ENCODE measurements around the gene GIPR. TPM values are rescaled to one million over a fixed set of nuclear protein-coding genes. Genes with fewer than 3 reads are reported as not detected.
"Not testable (repeated sequence)": the region's sequence is repeated elsewhere in the genome, so short reads cannot be mapped to it uniquely, and the experiment has no call there.

GIPR gene, protein sequence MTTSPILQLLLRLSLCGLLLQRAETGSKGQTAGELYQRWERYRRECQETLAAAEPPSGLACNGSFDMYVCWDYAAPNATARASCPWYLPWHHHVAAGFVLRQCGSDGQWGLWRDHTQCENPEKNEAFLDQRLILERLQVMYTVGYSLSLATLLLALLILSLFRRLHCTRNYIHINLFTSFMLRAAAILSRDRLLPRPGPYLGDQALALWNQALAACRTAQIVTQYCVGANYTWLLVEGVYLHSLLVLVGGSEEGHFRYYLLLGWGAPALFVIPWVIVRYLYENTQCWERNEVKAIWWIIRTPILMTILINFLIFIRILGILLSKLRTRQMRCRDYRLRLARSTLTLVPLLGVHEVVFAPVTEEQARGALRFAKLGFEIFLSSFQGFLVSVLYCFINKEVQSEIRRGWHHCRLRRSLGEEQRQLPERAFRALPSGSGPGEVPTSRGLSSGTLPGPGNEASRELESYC
- 4.8 TPM for total RNA-seq
- long read RNA-seq, partial matches to known transcripts = 1 of 1 reads
- long read RNA-seq, other reads (novel, unspliced or antisense) = 0 of 1 reads

DNA sequence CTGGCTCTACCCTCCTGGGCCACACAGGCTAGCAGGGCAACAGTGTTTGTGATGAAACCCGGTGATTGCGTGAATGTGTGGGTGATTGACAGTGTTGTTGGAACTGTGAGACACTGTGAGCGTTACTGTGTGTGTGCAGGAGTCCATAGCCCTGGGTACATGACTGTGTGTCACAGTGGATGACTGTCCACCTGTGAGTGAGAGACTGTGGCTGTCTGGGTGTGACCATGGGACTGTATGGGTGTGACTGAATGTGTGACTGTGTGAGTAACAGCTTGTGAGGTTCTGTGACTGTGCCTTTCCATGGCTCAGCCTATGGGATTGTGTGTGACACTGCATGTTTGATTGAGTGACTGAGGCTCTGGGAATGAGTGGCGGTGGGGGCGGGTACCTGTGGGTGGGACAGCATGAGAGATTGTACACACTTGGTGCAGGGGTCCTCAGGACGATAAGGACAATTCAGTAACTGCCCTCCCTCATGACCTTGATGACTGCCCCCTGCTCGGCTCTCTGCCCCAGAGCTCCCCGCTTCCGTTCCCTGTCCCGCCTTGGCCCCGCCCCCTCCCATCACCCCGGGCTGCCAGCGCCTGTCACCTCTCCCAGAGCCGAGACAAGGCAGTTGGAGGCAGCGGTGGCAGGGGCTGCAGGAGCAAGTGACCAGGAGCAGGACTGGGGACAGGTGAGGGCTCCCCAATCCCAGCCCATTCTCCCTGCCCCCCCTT lies at the start of gene GIPR:
Gene GIPR (plus strand): TSS at position 602 of the 722 bp plus-strand sequence. CDS start 1,300 bp downstream, outside the sequence.
- intact Hi-C loops (cut with DNase I) = no loop called here
- Histone ChIP-seq H3K4me3 (peak within 1 kb of the TSS; percentile 38), H3K27ac (no peak within 1 kb of the TSS), H3K36me3 (no peaks in the 10 kb centered on the region), H3K9me3 (no peaks in the 10 kb centered on the region), H3K27me3 (peaks cover 43% of the 10 kb centered on the region), H3K4me1 (peaks cover 7% of the 10 kb centered on the region)
- DNase-seq (peak; percentile 84), ATAC-seq (peak; percentile 33)
- TF ChIP-seq, protein P1, sequence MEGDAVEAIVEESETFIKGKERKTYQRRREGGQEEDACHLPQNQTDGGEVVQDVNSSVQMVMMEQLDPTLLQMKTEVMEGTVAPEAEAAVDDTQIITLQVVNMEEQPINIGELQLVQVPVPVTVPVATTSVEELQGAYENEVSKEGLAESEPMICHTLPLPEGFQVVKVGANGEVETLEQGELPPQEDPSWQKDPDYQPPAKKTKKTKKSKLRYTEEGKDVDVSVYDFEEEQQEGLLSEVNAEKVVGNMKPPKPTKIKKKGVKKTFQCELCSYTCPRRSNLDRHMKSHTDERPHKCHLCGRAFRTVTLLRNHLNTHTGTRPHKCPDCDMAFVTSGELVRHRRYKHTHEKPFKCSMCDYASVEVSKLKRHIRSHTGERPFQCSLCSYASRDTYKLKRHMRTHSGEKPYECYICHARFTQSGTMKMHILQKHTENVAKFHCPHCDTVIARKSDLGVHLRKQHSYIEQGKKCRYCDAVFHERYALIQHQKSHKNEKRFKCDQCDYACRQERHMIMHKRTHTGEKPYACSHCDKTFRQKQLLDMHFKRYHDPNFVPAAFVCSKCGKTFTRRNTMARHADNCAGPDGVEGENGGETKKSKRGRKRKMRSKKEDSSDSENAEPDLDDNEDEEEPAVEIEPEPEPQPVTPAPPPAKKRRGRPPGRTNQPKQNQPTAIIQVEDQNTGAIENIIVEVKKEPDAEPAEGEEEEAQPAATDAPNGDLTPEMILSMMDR (IDR thresholded peaks at IDR 0.05) = no peak

DNA sequence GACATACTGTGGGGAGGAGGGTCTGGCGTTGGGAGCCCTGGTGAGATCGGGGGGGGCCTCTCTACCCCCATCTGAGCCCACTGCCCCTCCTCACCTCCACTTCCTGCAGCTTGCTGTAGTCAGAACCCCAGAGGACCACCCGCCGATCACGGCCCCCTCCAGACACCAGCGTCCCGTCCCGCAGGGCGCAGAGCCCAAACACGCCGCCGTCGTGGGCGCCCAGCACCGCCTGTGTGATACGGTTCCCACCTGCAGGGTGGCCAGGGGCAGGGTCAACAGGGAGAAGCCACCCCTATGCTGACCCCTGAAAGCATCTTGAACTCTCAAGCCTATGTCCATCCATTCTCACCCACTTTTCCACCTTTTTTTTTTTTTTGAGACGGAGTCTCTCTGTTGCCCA lies 46.6 kb upstream of the GIPR start:
- ATAC-seq (no peak), DNase-seq (no peak)
- TF ChIP-seq, protein P1 (IDR thresholded peaks at IDR 0.05) = no peak
- Histone ChIP-seq H3K27me3 (no peaks in the 10 kb centered on the region), H3K4me3 (no peak overlapping the region), H3K36me3 (peaks cover 36% of the 10 kb centered on the region), H3K9me3 (no peaks in the 10 kb centered on the region), H3K4me1 (no peaks in the 10 kb centered on the region), H3K27ac (no peak overlapping the region)
- intact Hi-C loops (cut with DNase I) = no loop called here

GRCh38 chr19:45621976-45622503 lies 46.0 kb upstream of the GIPR start:
- ATAC-seq (no peak), DNase-seq (no peak)
- Histone ChIP-seq H3K36me3 (peaks cover 42% of the 10 kb centered on the region), H3K27ac (no peak overlapping the region), H3K27me3 (no peaks in the 10 kb centered on the region), H3K4me3 (no peak overlapping the region), H3K4me1 (no peaks in the 10 kb centered on the region), H3K9me3 (no peaks in the 10 kb centered on the region)
- TF ChIP-seq, protein P1 (IDR thresholded peaks at IDR 0.05) = no peak
- intact Hi-C loops (cut with DNase I) = no loop called here

- TF ChIP-seq, protein P1 (IDR thresholded peaks at IDR 0.05) = no peak
- H3K9me3 ChIP-seq = no peaks in the 10 kb centered on the region
- no peak overlapping the region for H3K27ac ChIP-seq
- intact Hi-C loops (cut with DNase I) = no loop called here
- DNase-seq (no peak), ATAC-seq (no peak)
- no peaks in the 10 kb centered on the region for H3K27me3 ChIP-seq
- H3K4me1 ChIP-seq = no peaks in the 10 kb centered on the region
- no peak overlapping the region for H3K4me3 ChIP-seq
- peaks cover 45% of the 10 kb centered on the region for H3K36me3 ChIP-seq
Observed at GRCh38 chr19:45623984-45624383, 44.0 kb upstream of the GIPR start.

DNA sequence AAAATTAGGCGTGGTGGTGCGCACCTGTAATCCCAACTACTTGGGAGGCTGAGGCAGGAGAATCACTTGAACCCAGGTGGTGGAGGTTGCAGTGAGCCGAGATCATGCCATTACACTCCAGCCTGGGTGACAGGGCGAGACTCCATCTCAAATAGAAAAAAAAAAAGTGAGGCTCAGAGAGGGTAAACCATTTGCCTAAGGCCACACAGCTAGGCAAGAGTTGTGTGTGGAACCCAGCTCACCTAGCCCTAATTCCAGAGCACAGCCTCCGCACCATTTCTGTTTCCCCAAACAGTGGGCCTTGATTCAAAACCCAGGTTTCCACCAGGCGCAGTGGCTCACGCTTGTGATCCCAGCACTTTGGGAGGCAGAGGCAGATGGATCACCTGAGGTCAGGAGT lies 39.8 kb upstream of the GIPR start:
- intact Hi-C loops (cut with DNase I); DNase-seq; H3K27me3 ChIP-seq; H3K4me3 ChIP-seq; H3K4me1 ChIP-seq; H3K9me3 ChIP-seq; H3K27ac ChIP-seq; ATAC-seq: not testable (repeated sequence)
- peaks cover 36% of the 10 kb centered on the region for H3K36me3 ChIP-seq

GRCh38 chr19:45629704-45630103 lies 38.3 kb upstream of the GIPR start:
- intact Hi-C loops (cut with DNase I) = no loop called here
- DNase-seq = no peak
- peaks cover 35% of the 10 kb centered on the region for H3K36me3 ChIP-seq
- no peaks in the 10 kb centered on the region for H3K9me3 ChIP-seq
- no peak for ATAC-seq
- TF ChIP-seq, protein P1 (IDR thresholded peaks at IDR 0.05) = no peak
- H3K27ac ChIP-seq = no peak overlapping the region
- no peak overlapping the region for H3K4me3 ChIP-seq
- H3K27me3 ChIP-seq = no peaks in the 10 kb centered on the region
- no peaks in the 10 kb centered on the region for H3K4me1 ChIP-seq
